HEK293 (cell line): ENCODE measurements around the gene PIP5KL1.

Source experiments
- BCL11B ChIP-seq: fragments of 450-650 bp; formaldehyde crosslinking; IDR thresholded peaks from 2 replicates; pipeline ENCODE4 v1.5.1; 2016; ENCODE audit warnings: low read depth, missing biosample characterization, missing genetic modification characterization
- IKZF3 ChIP-seq: fragments of 450-650 bp; IDR thresholded peaks from 2 replicates; pipeline ENCODE4 v1.5.0; 2018; ENCODE audit warnings: missing biosample characterization, mild to moderate bottlenecking, missing genetic modification characterization, moderate library complexity
- KLF10 ChIP-seq: fragments of 450-650 bp; IDR thresholded peaks from 2 replicates; pipeline ENCODE4 v1.5.1; 2018; ENCODE audit warnings: missing biosample characterization, mild to moderate bottlenecking, missing genetic modification characterization
- MEIS1 ChIP-seq: sonication (generic); formaldehyde crosslinking; IDR thresholded peaks from 2 replicates; pipeline ENCODE4 v1.8.1; 2022; ENCODE audit warnings: missing genetic modification reagents, mild to moderate bottlenecking, borderline replicate concordance
- MZF1 ChIP-seq: fragments of 450-650 bp; formaldehyde crosslinking; IDR thresholded peaks from 2 replicates; pipeline ENCODE4 v1.5.1; 2017; ENCODE audit warnings: missing biosample characterization, missing genetic modification characterization, borderline replicate concordance
- SP3 ChIP-seq: fragments of 450-650 bp; formaldehyde crosslinking; IDR thresholded peaks from 2 replicates; pipeline ENCODE4 v1.5.1; 2016; ENCODE audit warnings: missing biosample characterization, missing genetic modification characterization
- ZBTB17 ChIP-seq: fragments of 450-650 bp; formaldehyde crosslinking; IDR thresholded peaks from 2 replicates; pipeline ENCODE4 v1.5.1; 2016; ENCODE audit warnings: missing biosample characterization, missing genetic modification characterization
- ZFP37 ChIP-seq: fragments of 450-650 bp; formaldehyde crosslinking; IDR thresholded peaks from 2 replicates; pipeline ENCODE4 v1.5.1; 2016; ENCODE audit warnings: missing biosample characterization, missing genetic modification characterization
- ZFP69B ChIP-seq: fragments of 450-650 bp; formaldehyde crosslinking; IDR thresholded peaks from 2 replicates; pipeline ENCODE4 v1.5.1; 2016; ENCODE audit warnings: missing biosample characterization, missing genetic modification characterization
- ZNF146 ChIP-seq: fragments of 450-650 bp; formaldehyde crosslinking; IDR thresholded peaks from 2 replicates; pipeline ENCODE4 v1.5.1; 2016; ENCODE audit warnings: missing biosample characterization, missing genetic modification characterization
- ZNF266 ChIP-seq: fragments of 450-650 bp; formaldehyde crosslinking; IDR thresholded peaks from 2 replicates; pipeline ENCODE4 v1.5.1; 2016; ENCODE audit warnings: missing biosample characterization, missing genetic modification characterization, low read depth
- ZNF274 ChIP-seq, 2 experiments: fragments of 200-500 bp in 1 of 2; fragments of 450-650 bp in 1 of 2; sonication (Bioruptor generic) in 1 of 2; formaldehyde crosslinking in 1 of 2; IDR thresholded peaks; 2 replicates each; pipeline versions ENCODE4 v1.5.1 to v1.6.1; 2014 to 2016; ENCODE audit warnings: borderline replicate concordance in 1 of 2, inconsistent platforms in 1 of 2, low read length in 1 of 2, missing biosample characterization in 1 of 2, missing genetic modification characterization in 1 of 2
- ZNF350 ChIP-seq: fragments of 450-650 bp; formaldehyde crosslinking; IDR thresholded peaks from 2 replicates; pipeline ENCODE4 v1.5.0; 2017; ENCODE audit warnings: missing biosample characterization, mild to moderate bottlenecking, missing genetic modification characterization
- ZNF423 ChIP-seq: fragments of 450-650 bp; formaldehyde crosslinking; IDR thresholded peaks from 2 replicates; pipeline ENCODE4 v1.5.1; 2016; ENCODE audit warnings: missing biosample characterization, missing genetic modification characterization
- ZNF48 ChIP-seq: fragments of 450-650 bp; formaldehyde crosslinking; IDR thresholded peaks from 2 replicates; pipeline ENCODE4 v1.5.1; 2016; ENCODE audit warnings: missing biosample characterization, missing genetic modification characterization
- ZNF544 ChIP-seq: fragments of 450-650 bp; formaldehyde crosslinking; IDR thresholded peaks from 2 replicates; pipeline ENCODE4 v1.5.0; 2017; ENCODE audit warnings: missing biosample characterization, missing genetic modification characterization
- ZNF626 ChIP-seq: fragments of 450-650 bp; sonication (Bioruptor Pico); formaldehyde crosslinking; IDR thresholded peaks from 2 replicates; pipeline ENCODE4 v1.5.1; 2018; ENCODE audit warnings: missing biosample characterization, missing genetic modification characterization, inconsistent platforms
- ZNF639 ChIP-seq: fragments of 450-650 bp; formaldehyde crosslinking; IDR thresholded peaks from 2 replicates; pipeline ENCODE4 v1.5.1; 2016; ENCODE audit warnings: missing biosample characterization, missing genetic modification characterization
- ZNF660 ChIP-seq: fragments of 450-650 bp; IDR thresholded peaks from 2 replicates; pipeline ENCODE4 v1.5.1; 2018; ENCODE audit warnings: missing biosample characterization, mild to moderate bottlenecking, missing genetic modification characterization
- ZNF670 ChIP-seq: fragments of 450-650 bp; formaldehyde crosslinking; IDR thresholded peaks from 2 replicates; pipeline ENCODE4 v1.5.1; 2016; ENCODE audit warnings: missing biosample characterization, missing genetic modification characterization, low read depth
- ZNF677 ChIP-seq: fragments of 450-650 bp; IDR thresholded peaks from 2 replicates; pipeline ENCODE4 v1.5.0; 2018; ENCODE audit warnings: missing biosample characterization, mild to moderate bottlenecking, missing genetic modification characterization, moderate library complexity
- ZNF707 ChIP-seq: fragments of 450-650 bp; formaldehyde crosslinking; IDR thresholded peaks from 2 replicates; pipeline ENCODE4 v1.5.1; 2016; ENCODE audit warnings: missing biosample characterization, missing genetic modification characterization
- ZNF837 ChIP-seq: fragments of 450-650 bp; formaldehyde crosslinking; IDR thresholded peaks from 2 replicates; pipeline ENCODE4 v1.5.1; 2016; ENCODE audit warnings: missing biosample characterization, missing genetic modification characterization
- ZSCAN5A ChIP-seq: fragments of 450-650 bp; formaldehyde crosslinking; IDR thresholded peaks from 2 replicates; pipeline ENCODE4 v1.5.1; 2016; ENCODE audit warnings: missing biosample characterization, missing genetic modification characterization
- TF ChIP-seq, protein P1 (sequence below): fragments of 450-650 bp; IDR thresholded peaks from 2 replicates; pipeline ENCODE4 v1.5.1; 2018; ENCODE audit warnings: missing biosample characterization, mild to moderate bottlenecking, missing genetic modification characterization
- TF ChIP-seq, protein P2 (sequence below): fragments of 450-650 bp; formaldehyde crosslinking; IDR thresholded peaks from 2 replicates; pipeline ENCODE4 v1.5.1; 2016; ENCODE audit warnings: missing biosample characterization, missing genetic modification characterization
- TF ChIP-seq, protein P3 (sequence below): fragments of 450-650 bp; formaldehyde crosslinking; IDR thresholded peaks from 2 replicates; pipeline ENCODE4 v1.5.1; 2017; ENCODE audit warnings: missing biosample characterization, missing genetic modification characterization
- TF ChIP-seq, protein P4 (sequence below): fragments of 450-650 bp; formaldehyde crosslinking; IDR thresholded peaks from 2 replicates; pipeline ENCODE4 v1.5.1; 2016; ENCODE audit warnings: missing biosample characterization, missing genetic modification characterization, borderline replicate concordance

Gene PIP5KL1

DNA sequence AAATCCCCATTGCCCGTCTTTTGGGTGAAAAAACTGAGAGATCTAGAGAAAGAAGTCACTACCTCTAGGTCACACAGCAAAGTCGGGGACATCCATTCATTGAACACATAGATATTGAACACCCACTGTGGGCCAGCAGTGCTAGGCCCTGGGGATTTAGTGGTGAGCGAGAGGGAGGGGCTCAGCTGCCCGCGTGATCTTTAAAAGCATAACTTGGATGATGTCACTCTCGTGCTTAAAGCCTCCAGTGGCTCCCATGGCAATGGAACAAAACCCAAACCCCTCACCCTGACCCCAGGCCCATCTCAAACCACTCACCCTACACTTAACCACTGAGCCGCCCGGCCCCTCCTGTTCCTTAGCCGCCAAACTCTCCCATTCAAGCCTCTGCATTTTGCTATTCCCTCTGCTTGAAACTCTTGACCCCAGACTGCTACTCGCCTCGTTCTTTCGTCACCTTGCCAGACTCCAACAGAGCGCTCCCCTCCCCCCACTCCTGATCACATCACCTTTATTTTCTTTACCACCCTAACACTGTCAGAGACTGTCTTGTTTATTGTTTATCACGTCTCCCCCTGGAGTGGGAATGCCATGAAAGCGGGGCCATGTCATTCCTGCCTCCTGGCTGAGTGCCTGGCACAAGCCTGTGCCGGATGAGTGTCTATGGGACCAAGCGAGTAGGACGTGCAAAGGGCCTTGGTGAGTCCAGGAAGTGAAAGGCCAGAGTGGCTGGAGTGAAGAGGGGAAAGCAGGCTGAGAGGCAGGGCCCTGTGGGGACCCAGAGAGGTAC lies 710 bp upstream of the PIP5KL1 start (continued):
- TF ChIP-seq MZF1 (tag by site-specific recombination) (no peak), ZNF670 (tag by site-specific recombination) (no peak), ZNF274 (IDR thresholded peaks at IDR 0.05; ENCODE audit: low read length) (no peak), ZNF274 (tag by site-specific recombination; IDR thresholded peaks at IDR 0.05; ENCODE audit: borderline replicate concordance) (no peak), ZBTB17 (tag by site-specific recombination) (peak; percentile 75), ZNF639 (tag by site-specific recombination) (peak; percentile 72), IKZF3 (tag by site-specific recombination) (no peak; the same call in 1 of the 2 replicates), ZNF266 (tag by site-specific recombination) (no peak), MEIS1 (no peak), ZSCAN5A (tag by site-specific recombination) (no peak; the same call in 1 of the 2 replicates), ZNF660 (tag by site-specific recombination) (no peak), SP3 (no peak), BCL11B (tag by site-specific recombination) (peak; percentile 70; the same call in 1 of the 2 replicates), ZNF350 (tag by site-specific recombination) (no peak), ZNF146 (no peak), ZFP37 (peak; percentile 69; the same call in 1 of the 2 replicates), ZNF707 (tag by site-specific recombination) (no peak), ZNF423 (no peak), ZNF544 (no peak), ZNF626 (tag by site-specific recombination) (no peak), ZFP69B (tag by site-specific recombination) (no peak; the same call in none of the 2 replicates), ZNF677 (no peak), ZNF837 (tag by site-specific recombination) (no peak), KLF10 (no peak), ZNF48 (tag by site-specific recombination) (no peak)
- TF ChIP-seq, protein P1, sequence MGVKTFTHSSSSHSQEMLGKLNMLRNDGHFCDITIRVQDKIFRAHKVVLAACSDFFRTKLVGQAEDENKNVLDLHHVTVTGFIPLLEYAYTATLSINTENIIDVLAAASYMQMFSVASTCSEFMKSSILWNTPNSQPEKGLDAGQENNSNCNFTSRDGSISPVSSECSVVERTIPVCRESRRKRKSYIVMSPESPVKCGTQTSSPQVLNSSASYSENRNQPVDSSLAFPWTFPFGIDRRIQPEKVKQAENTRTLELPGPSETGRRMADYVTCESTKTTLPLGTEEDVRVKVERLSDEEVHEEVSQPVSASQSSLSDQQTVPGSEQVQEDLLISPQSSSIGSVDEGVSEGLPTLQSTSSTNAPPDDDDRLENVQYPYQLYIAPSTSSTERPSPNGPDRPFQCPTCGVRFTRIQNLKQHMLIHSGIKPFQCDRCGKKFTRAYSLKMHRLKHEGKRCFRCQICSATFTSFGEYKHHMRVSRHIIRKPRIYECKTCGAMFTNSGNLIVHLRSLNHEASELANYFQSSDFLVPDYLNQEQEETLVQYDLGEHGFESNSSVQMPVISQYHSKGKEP (tag by site-specific recombination), result 0 out of 2 replicates have a peak, but pooled peaks have one; percentile 0
- TF ChIP-seq, protein P2, sequence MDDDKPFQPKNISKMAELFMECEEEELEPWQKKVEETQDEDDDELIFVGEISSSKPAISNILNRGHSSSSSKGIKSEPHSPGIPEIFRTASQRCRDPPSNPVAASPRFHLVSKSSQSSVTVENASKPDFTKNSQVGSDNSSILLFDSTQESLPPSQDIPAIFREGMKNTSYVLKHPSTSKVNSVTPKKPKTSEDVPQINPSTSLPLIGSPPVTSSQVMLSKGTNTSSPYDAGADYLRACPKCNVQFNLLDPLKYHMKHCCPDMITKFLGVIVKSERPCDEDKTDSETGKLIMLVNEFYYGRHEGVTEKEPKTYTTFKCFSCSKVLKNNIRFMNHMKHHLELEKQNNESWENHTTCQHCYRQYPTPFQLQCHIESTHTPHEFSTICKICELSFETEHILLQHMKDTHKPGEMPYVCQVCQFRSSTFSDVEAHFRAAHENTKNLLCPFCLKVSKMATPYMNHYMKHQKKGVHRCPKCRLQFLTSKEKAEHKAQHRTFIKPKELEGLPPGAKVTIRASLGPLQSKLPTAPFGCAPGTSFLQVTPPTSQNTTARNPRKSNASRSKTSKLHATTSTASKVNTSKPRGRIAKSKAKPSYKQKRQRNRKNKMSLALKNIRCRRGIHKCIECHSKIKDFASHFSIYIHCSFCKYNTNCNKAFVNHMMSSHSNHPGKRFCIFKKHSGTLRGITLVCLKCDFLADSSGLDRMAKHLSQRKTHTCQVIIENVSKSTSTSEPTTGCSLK (tag by site-specific recombination), result no peak
- TF ChIP-seq, protein P3, sequence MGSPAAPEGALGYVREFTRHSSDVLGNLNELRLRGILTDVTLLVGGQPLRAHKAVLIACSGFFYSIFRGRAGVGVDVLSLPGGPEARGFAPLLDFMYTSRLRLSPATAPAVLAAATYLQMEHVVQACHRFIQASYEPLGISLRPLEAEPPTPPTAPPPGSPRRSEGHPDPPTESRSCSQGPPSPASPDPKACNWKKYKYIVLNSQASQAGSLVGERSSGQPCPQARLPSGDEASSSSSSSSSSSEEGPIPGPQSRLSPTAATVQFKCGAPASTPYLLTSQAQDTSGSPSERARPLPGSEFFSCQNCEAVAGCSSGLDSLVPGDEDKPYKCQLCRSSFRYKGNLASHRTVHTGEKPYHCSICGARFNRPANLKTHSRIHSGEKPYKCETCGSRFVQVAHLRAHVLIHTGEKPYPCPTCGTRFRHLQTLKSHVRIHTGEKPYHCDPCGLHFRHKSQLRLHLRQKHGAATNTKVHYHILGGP (tag by site-specific recombination), result no peak
- TF ChIP-seq, protein P4, sequence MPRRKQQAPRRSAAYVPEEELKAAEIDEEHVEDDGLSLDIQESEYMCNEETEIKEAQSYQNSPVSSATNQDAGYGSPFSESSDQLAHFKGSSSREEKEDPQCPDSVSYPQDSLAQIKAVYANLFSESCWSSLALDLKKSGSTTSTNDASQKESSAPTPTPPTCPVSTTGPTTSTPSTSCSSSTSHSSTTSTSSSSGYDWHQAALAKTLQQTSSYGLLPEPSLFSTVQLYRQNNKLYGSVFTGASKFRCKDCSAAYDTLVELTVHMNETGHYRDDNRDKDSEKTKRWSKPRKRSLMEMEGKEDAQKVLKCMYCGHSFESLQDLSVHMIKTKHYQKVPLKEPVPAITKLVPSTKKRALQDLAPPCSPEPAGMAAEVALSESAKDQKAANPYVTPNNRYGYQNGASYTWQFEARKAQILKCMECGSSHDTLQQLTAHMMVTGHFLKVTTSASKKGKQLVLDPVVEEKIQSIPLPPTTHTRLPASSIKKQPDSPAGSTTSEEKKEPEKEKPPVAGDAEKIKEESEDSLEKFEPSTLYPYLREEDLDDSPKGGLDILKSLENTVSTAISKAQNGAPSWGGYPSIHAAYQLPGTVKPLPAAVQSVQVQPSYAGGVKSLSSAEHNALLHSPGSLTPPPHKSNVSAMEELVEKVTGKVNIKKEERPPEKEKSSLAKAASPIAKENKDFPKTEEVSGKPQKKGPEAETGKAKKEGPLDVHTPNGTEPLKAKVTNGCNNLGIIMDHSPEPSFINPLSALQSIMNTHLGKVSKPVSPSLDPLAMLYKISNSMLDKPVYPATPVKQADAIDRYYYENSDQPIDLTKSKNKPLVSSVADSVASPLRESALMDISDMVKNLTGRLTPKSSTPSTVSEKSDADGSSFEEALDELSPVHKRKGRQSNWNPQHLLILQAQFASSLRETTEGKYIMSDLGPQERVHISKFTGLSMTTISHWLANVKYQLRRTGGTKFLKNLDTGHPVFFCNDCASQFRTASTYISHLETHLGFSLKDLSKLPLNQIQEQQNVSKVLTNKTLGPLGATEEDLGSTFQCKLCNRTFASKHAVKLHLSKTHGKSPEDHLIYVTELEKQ (tag by site-specific recombination), result peak; percentile 81; the same call in 1 of the 2 replicates
